ENCODE measurements around the gene IL4. TPM values are rescaled to one million over a fixed set of nuclear protein-coding genes. Genes with fewer than 3 reads are reported as not detected.

Gene IL4
- total and polyA plus RNA-seq, 2 experiments from 2014 or later: not detected

- TF ChIP-seq REST (IDR thresholded peaks at IDR 0.05; ENCODE audit: unreplicated experiment): no peak
- no peak for TF ChIP-seq JUNB (IDR thresholded peaks at IDR 0.05; ENCODE audit: unreplicated experiment)
- TF ChIP-seq EZH2 (IDR thresholded peaks at IDR 0.05; ENCODE audit: low read depth, unreplicated experiment): no peak
- TF ChIP-seq POLR2AphosphoS5 (IDR thresholded peaks at IDR 0.05; ENCODE audit: low read depth): no peak
Measured at GRCh38 chr5:132627470-132627869, 46.3 kb upstream of the IL4 start (continued).

- H3K27ac Mint-ChIP-seq: no peak overlapping the region
- Histone ChIP-seq H3K4me1 (ENCODE audit: insufficient read depth) (no peaks in the 10 kb centered on the region), H4K20me1 (replicated peaks; ENCODE audit: insufficient read depth) (peaks cover 4% of the 10 kb centered on the region; the same call in 1 of the 2 replicates), H3K4me2 (no peak overlapping the region), H3K27me3 (ENCODE audit: insufficient read depth) (no peaks in the 10 kb centered on the region), H3K36me3 (ENCODE audit: insufficient read depth) (no peaks in the 10 kb centered on the region), H3K9me2 (ENCODE audit: insufficient read depth) (no peaks in the 10 kb centered on the region), H3K79me2 (replicated peaks; ENCODE audit: insufficient read depth) (no peaks in the 10 kb centered on the region), H3K27ac (ENCODE audit: low read depth) (no peak overlapping the region), H3K4me3 (no peak overlapping the region), H3F3A (replicated peaks; ENCODE audit: low read depth) (no peaks in the 10 kb centered on the region), H2AFZ (no peak overlapping the region)
- H3K9me3 Mint-ChIP-seq: no peaks in the 10 kb centered on the region
- ATAC-seq (no peak), DNase-seq (ENCODE audit: low spot score) (no peak)
- no peak overlapping the region for H3K4me3 Mint-ChIP-seq
- peaks cover 6% of the 10 kb centered on the region; the same call in 1 of the 3 replicates for H3K36me3 Mint-ChIP-seq (ENCODE audit: low read depth)
- no peaks in the 10 kb centered on the region for H3K4me1 Mint-ChIP-seq
- no peaks in the 10 kb centered on the region for H3K27me3 Mint-ChIP-seq (ENCODE audit: insufficient read depth, low read depth, poor library complexity)
- no peak for TF ChIP-seq EZH2 (IDR thresholded peaks at IDR 0.05; ENCODE audit: low read depth, unreplicated experiment)
- TF ChIP-seq CTCF (conservative IDR thresholded peaks at IDR 0.05; ENCODE audit: low read depth in 2 of 2): no peak
- no peak for TF ChIP-seq POLR2AphosphoS5 (IDR thresholded peaks at IDR 0.05; ENCODE audit: low read depth)
Measured at GRCh38 chr5:132628814-132629213, 45.0 kb upstream of the IL4 start.

GRCh38 chr5:132629230-132629944 lies 44.4 kb upstream of the IL4 start:
- Histone ChIP-seq H3K36me3 (ENCODE audit: insufficient read depth) (no peaks in the 10 kb centered on the region), H3F3A (replicated peaks; ENCODE audit: low read depth) (no peaks in the 10 kb centered on the region), H2AFZ (no peak overlapping the region), H3K4me3 (no peak overlapping the region), H3K79me2 (replicated peaks; ENCODE audit: insufficient read depth) (no peaks in the 10 kb centered on the region), H3K9me2 (ENCODE audit: insufficient read depth) (no peaks in the 10 kb centered on the region), H3K4me2 (no peak overlapping the region), H3K27ac (ENCODE audit: low read depth) (no peak overlapping the region), H4K20me1 (replicated peaks; ENCODE audit: insufficient read depth) (peaks cover 4% of the 10 kb centered on the region; the same call in 1 of the 2 replicates), H3K4me1 (ENCODE audit: insufficient read depth) (no peaks in the 10 kb centered on the region), H3K27me3 (ENCODE audit: insufficient read depth) (no peaks in the 10 kb centered on the region)
- H3K4me3 Mint-ChIP-seq: no peak overlapping the region
- DNase-seq (ENCODE audit: low spot score) (no peak), ATAC-seq (no peak)
- no peaks in the 10 kb centered on the region for H3K9me3 Mint-ChIP-seq
- H3K27me3 Mint-ChIP-seq (ENCODE audit: insufficient read depth, low read depth, poor library complexity): no peaks in the 10 kb centered on the region
- no peaks in the 10 kb centered on the region for H3K4me1 Mint-ChIP-seq
- H3K36me3 Mint-ChIP-seq (ENCODE audit: low read depth): peaks cover 6% of the 10 kb centered on the region; the same call in 1 of the 3 replicates
- H3K27ac Mint-ChIP-seq: no peak overlapping the region
- TF ChIP-seq ZNF462 (CRISPR knock-in tag; IDR thresholded peaks at IDR 0.05) (no peak), STAT1 (IDR thresholded peaks at IDR 0.05; ENCODE audit: unreplicated experiment) (no peak), POLR2AphosphoS5 (IDR thresholded peaks at IDR 0.05; ENCODE audit: low read depth) (no peak)
